A549 (cell line): ENCODE measurements around the gene SIRPA. TPM values are rescaled to one million over a fixed set of nuclear protein-coding genes. Genes with fewer than 3 reads are reported as not detected.
A peak's percentile ranks its signal among the peaks of the same experiment; 100 is the strongest.

Source experiments
- ATAC-seq, 2 experiments: fragments of 200-7000 bp in 1 of 2; fragments of >200 bp in 1 of 2; cut with Nextera tagmentation in 1 of 2; cut with Tn5 transposase in 1 of 2; 3 replicates each; pipeline versions ENCODE4 v1.8.0 to v1.9.1; 2018 to 2020; ENCODE audit warnings: mild to moderate bottlenecking in 1 of 2, moderate library complexity in 1 of 2
- CTCF ChIA-PET: fragments of 300-600 bp; sonication (Branson Sonifier 250); formaldehyde crosslinking; extraction: SDS; loops from one replicate; lab custom pipeline; 2021; ENCODE audit warnings: antibody characterized with exemption, inconsistent platforms; lab: Yijun Ruan, JAX
- POLR2A ChIA-PET: fragments of 350-600 bp; formaldehyde crosslinking; extraction: SDS; loops from one replicate; lab custom pipeline; 2021; ENCODE audit warnings: antibody characterized with exemption, inconsistent platforms; lab: Yijun Ruan, JAX
- DNase-seq, 2 experiments: peaks; one replicate each; pipeline versions ENCODE4 v3.0.0 to v3.0.0-alpha.2; 2011 to 2016; ENCODE audit warnings: low read depth in 1 of 2, low spot score in 1 of 2
- FAIRE-seq: peaks from 2 replicates; lab custom pipeline; 2011; peaks lifted over from hg19 to GRCh38; lab: Jason Lieb, UNC
- H3K27ac ChIP-seq, 2 experiments: fragments of >200 bp; sonication (Bioruptor Twin); formaldehyde crosslinking; 3 replicates each; pipeline ENCODE4 v1.5.1; 2016 to 2017
- H3K4me1 ChIP-seq: fragments of >200 bp; sonication (Bioruptor Twin); formaldehyde crosslinking; 3 replicates; pipeline ENCODE4 v1.6.1; 2016
- H3K4me2 ChIP-seq: fragments of >200 bp; sonication (Bioruptor Twin); formaldehyde crosslinking; 3 replicates; pipeline ENCODE4 v1.6.1; 2016
- H3K4me3 ChIP-seq: fragments of >200 bp; sonication (Bioruptor Twin); formaldehyde crosslinking; 3 replicates; pipeline ENCODE4 v1.5.1; 2016
- H3K9me3 ChIP-seq: fragments of >200 bp; sonication (Bioruptor Twin); formaldehyde crosslinking; 3 replicates; pipeline ENCODE4 v1.6.1; 2016
- CBX2 ChIP-seq: fragments of 200-600 bp; sonication (generic); IDR thresholded peaks from 2 replicates; pipeline ENCODE4 v1.6.1; 2016; ENCODE audit warnings: low read depth, mild to moderate bottlenecking, borderline replicate concordance
- CBX8 ChIP-seq: fragments of 200-600 bp; sonication (generic); IDR thresholded peaks from 2 replicates; pipeline ENCODE4 v1.6.1; 2016
- CHD2 ChIP-seq: fragments of 150-350 bp; IDR thresholded peaks from 2 replicates; pipeline ENCODE4 v1.6.1; 2014; ENCODE audit warnings: low read length; ENCODE audit not compliant: partially characterized antibody
- CHD4 ChIP-seq: fragments of 200-600 bp; sonication (generic); IDR thresholded peaks from 2 replicates; pipeline ENCODE4 v1.6.1; 2016; ENCODE audit warnings: antibody characterized with exemption, mild to moderate bottlenecking, borderline replicate concordance
- CTCF ChIP-seq: fragments of >200 bp; sonication (Bioruptor Twin); formaldehyde crosslinking; IDR thresholded peaks from 3 replicates; pipeline ENCODE4 v1.5.1; 2016
- EHMT2 ChIP-seq: fragments of 200-600 bp; sonication (generic); IDR thresholded peaks from 2 replicates; pipeline ENCODE4 v1.6.1; 2016; ENCODE audit warnings: antibody characterized with exemption, low read depth, mild to moderate bottlenecking, moderate library complexity
- EP300 ChIP-seq, 2 experiments: fragments of >200 bp; sonication (Bioruptor Twin); formaldehyde crosslinking; IDR thresholded peaks; 2 replicates in 1 of 2; 3 replicates in 1 of 2; pipeline ENCODE4 v1.6.1; 2016 to 2017
- FOSB ChIP-seq: fragments of 250-450 bp; sonication (Bioruptor Pico); IDR thresholded peaks from 2 replicates; pipeline ENCODE4 v1.5.0; 2020; ENCODE audit warnings: mild to moderate bottlenecking, moderate library complexity
- GATA3 ChIP-seq: IDR thresholded peaks from 2 replicates; pipeline ENCODE4 v1.6.1; 2012; ENCODE audit warnings: borderline replicate concordance
- HEYL ChIP-seq: fragments of 250-450 bp; sonication (Bioruptor Pico); IDR thresholded peaks from 2 replicates; pipeline ENCODE4 v1.8.0; 2021; ENCODE audit warnings: mild to moderate bottlenecking, moderate library complexity
- HOXB5 ChIP-seq: fragments of 250-450 bp; sonication (Bioruptor Pico); IDR thresholded peaks from 2 replicates; pipeline ENCODE4 v1.5.0; 2020; ENCODE audit warnings: mild to moderate bottlenecking, moderate library complexity
- MAFK ChIP-seq: fragments of 450-650 bp; IDR thresholded peaks from 2 replicates; pipeline ENCODE4 v1.6.1; 2014; ENCODE audit not compliant: partially characterized antibody
- MAX ChIP-seq: IDR thresholded peaks from 2 replicates; pipeline ENCODE4 v1.6.1; 2012
- MYC ChIP-seq: IDR thresholded peaks from 2 replicates; pipeline ENCODE4 v1.6.1; 2012; ENCODE audit warnings: mild to moderate bottlenecking, inconsistent platforms, low read length, improper control_type of control experiment, borderline replicate concordance
- NFE2L2 ChIP-seq: fragments of 150-350 bp; conservative IDR thresholded peaks from 2 replicates; pipeline ENCODE4 v1.6.1; 2014; ENCODE audit warnings: low read length
- NR3C1 ChIP-seq: fragments of >200 bp; sonication (Bioruptor Twin); formaldehyde crosslinking; IDR thresholded peaks from 3 replicates; pipeline ENCODE4 v1.6.1; 2017
- PHF8 ChIP-seq: fragments of 200-600 bp; sonication (generic); IDR thresholded peaks from 2 replicates; pipeline ENCODE4 v1.6.1; 2016; ENCODE audit warnings: low read depth, mild to moderate bottlenecking, antibody characterized with exemption, moderate library complexity, borderline replicate concordance
- POLR2A ChIP-seq: IDR thresholded peaks from 2 replicates; pipeline ENCODE4 v1.6.1; 2012; ENCODE audit warnings: mild to moderate bottlenecking, low read length
- POLR2AphosphoS2 ChIP-seq: conservative IDR thresholded peaks from 2 replicates; pipeline ENCODE4 v1.6.1; 2012; ENCODE audit warnings: low read length, improper control_type of control experiment, inconsistent platforms
- REST ChIP-seq: fragments of 200-600 bp; sonication (generic); IDR thresholded peaks from 2 replicates; pipeline ENCODE4 v1.6.1; 2016; ENCODE audit warnings: antibody characterized with exemption, mild to moderate bottlenecking, moderate library complexity
- RNF2 ChIP-seq: fragments of 200-600 bp; sonication (generic); IDR thresholded peaks from 2 replicates; pipeline ENCODE4 v1.6.1; 2016; ENCODE audit warnings: low read depth, mild to moderate bottlenecking, antibody characterized with exemption, moderate library complexity, borderline replicate concordance
- SMC3 ChIP-seq: fragments of >200 bp; sonication (Bioruptor Twin); formaldehyde crosslinking; IDR thresholded peaks from 3 replicates; pipeline ENCODE4 v1.6.1; 2018; ENCODE audit warnings: inconsistent platforms
- ZNF302 ChIP-seq: fragments of 250-450 bp; sonication (Bioruptor Pico); IDR thresholded peaks from 2 replicates; pipeline ENCODE4 v1.9.0; 2021; ENCODE audit warnings: inconsistent platforms, mild to moderate bottlenecking, moderate library complexity
- WGBS: methylation state at CpG from one replicate; pipeline ENCODE4 v1.1.6; 2017; ENCODE audit errors: missing lambda C conversion rate; 5-methylcytosine and 5-hydroxymethylcytosine counted together
- polyA plus RNA-seq, 4 experiments: library from polyadenylated mRNA; depleted of rRNA in 3 of 4; stranded (reverse); fragments of >200 nt; fragmentation: RNase III in 1 of 4; extraction: RNeasy Plus Mini Kit Qiagen cat#74134 plus additional on column Dnase treatment in 1 of 4; gene quantifications; 2 replicates in 3 of 4; 3 replicates in 1 of 4; pipeline ENCODE4 v1.2.3, GENCODE V29; 2011 to 2017

SIRPA gene
- polyA plus RNA-seq, 2 of the 4 experiments (the other 2 are of a cell fraction) = 12.8 to 21.6 TPM

- Histone ChIP-seq H3K9me3 (no peaks in the 10 kb centered on the region), H3K4me1 (peaks cover 9% of the 10 kb centered on the region), H3K4me2 (0 out of 3 replicates have a peak overlapping the region, but pooled peaks have one; percentile 32), H3K4me3 (no peak overlapping the region), H3K27ac (no peak overlapping the region)
- DNase-seq (no peak), ATAC-seq (no peak; a peak in 1 of 6 replicates), FAIRE-seq (no peak)
- no peak for TF ChIP-seq POLR2AphosphoS2
- no peak for TF ChIP-seq CBX8
- TF ChIP-seq CHD4 = no peak
- TF ChIP-seq MYC = no peak
- TF ChIP-seq RNF2 = no peak
- TF ChIP-seq GATA3 = no peak
- no peak for TF ChIP-seq EHMT2
- no peak for TF ChIP-seq REST
- no peak for TF ChIP-seq MAX
- no peak for TF ChIP-seq ZNF302
- TF ChIP-seq NR3C1 = no peak
- no peak for TF ChIP-seq HOXB5
- no peak for TF ChIP-seq NFE2L2
- no peak for TF ChIP-seq FOSB (CRISPR knock-in tag)
- no peak for TF ChIP-seq PHF8
- TF ChIP-seq SMC3 = no peak
- no peak for TF ChIP-seq CBX2
- no peak for TF ChIP-seq EP300 (IDR thresholded peaks at IDR 0.05)
- no peak for TF ChIP-seq CHD2
- TF ChIP-seq HEYL (CRISPR knock-in tag) = no peak
- 47% methylated on average over 3 of the region's 3 CpGs for whole genome bisulfite sequencing
- ChIA-PET POLR2A (no interaction called here), CTCF (interaction anchor here (1.3 to 1.7 kb wide), 3 partner anchors 10 to 102 kb away, joined by 3 to 9 read pairs (median 6); no protein-coding TSS in a partner anchor)
Observed at GRCh38 chr20:1866834-1867233, 28.4 kb upstream of the SIRPA start.

GRCh38 chr20:1867495-1868260 is 27.5 kb upstream of the SIRPA start:
- no peak for TF ChIP-seq POLR2A
- no peak for TF ChIP-seq CTCF
- peak; percentile 53; the same call in 1 of the 2 replicates for TF ChIP-seq NFE2L2
- peak; percentile 57 for TF ChIP-seq MAFK
- no peak for TF ChIP-seq HOXB5
- ATAC-seq = peak in 1 of 2 experiments; percentile 27; a peak in 2 of 6 replicates
- POLR2A ChIA-PET = no interaction called here
- Histone ChIP-seq H3K27ac (no peak overlapping the region), H3K9me3 (no peaks in the 10 kb centered on the region), H3K4me2 (no peak overlapping the region), H3K4me3 (no peak overlapping the region), H3K4me1 (peaks cover 9% of the 10 kb centered on the region)
- 67% methylated on average over 3 of the region's 3 CpGs for WGBS
- no peak for FAIRE-seq
- DNase-seq = no peak
- CTCF ChIA-PET = interaction anchor here (0.6 to 1.7 kb wide), 9 partner anchors 9 to 1843 kb away, joined by 3 to 9 read pairs (median 3); no protein-coding TSS in a partner anchor
